Smooth muscle cell of bladder (primary cell): Measurements from ENCODE around the gene SIN3B. TPM values are rescaled to one million over a fixed set of nuclear protein-coding genes. Genes with fewer than 3 reads are reported as not detected.

Experiments
- total RNA-seq: library from RNA; depleted of rRNA; stranded (reverse); fragments of >200 nt; gene quantifications from 2 replicates; pipeline ENCODE4 v1.2.3, GENCODE V29; 2014

The SIN3B gene
- total RNA-seq = 15.4 and 22.1 TPM in 2 replicates

DNA sequence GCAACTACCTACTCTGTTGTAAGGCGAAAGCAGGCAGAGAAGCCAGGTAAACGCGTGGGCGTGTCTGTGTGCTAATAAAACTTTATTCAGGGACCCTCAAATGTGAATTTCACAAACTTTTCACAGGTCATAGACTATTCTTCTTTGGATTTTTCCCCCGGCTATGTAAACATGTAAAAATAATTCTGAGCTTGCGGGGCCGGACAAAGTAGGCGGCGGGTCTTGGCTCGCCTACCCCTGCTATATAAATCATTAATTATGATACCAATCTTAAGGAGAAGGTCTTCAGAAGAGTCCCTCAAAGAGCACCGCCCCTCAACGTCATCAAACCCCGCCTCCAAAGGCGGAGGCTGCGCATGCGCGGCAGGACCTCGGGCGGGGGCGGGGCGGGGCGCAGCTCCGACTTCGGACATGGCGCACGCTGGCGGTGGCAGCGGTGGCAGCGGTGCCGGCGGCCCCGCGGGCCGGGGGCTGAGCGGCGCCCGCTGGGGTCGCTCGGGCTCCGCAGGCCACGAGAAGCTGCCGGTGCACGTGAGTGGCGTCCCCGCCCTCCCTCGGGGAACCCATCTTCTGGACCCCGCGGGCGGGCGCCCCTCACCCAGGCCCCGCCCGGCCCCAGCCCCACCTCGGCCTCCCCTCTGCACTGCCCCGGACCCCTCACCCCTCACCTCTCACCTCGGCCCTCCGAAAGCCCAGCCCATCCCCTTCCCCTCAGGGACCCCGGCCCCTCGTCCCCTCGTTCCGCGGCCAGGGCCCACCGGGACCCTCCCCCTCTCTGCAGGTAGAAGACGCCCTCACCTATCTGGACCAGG, at the start of gene SIN3B:
SIN3B (plus strand) TSS at position 389 of the 812 bp plus-strand sequence; CDS start at position 412, 23 bp downstream.

GRCh38 chr19:16888629-16889365, 59.6 kb downstream of the SIN3B start, which contains the start of gene F2RL3:
Gene F2RL3, plus strand, starts transcription at chr19:16888999. Its CDS starts 191 bp downstream, at chr19:16889190.

Other genes starting within 250 kb of the SIN3B start
- gene MED26, start 201.2 kb upstream of the SIN3B start, total RNA-seq = 3.6 and 4.2 TPM in 2 replicates
- gene SMIM7, start 169.3 kb upstream of the SIN3B start, total RNA-seq = 52.8 and 59.4 TPM in 2 replicates
- gene TMEM38A, start 168.3 kb upstream of the SIN3B start, total RNA-seq = 1.4 and 1.9 TPM in 2 replicates
- under 0.01 TPM in 1 of 2 replicates, not detected in the other for gene NWD1, start 109.6 kb upstream of the SIN3B start, total RNA-seq
- gene F2RL3, start 59.6 kb downstream of the SIN3B start, total RNA-seq = under 0.01 and 0.18 TPM in 2 replicates
- 0.28 and 0.43 TPM in 2 replicates for gene CPAMD8, start 197.4 kb downstream of the SIN3B start, total RNA-seq
- gene HAUS8, start 246.1 kb downstream of the SIN3B start, total RNA-seq = 1.00 and 1.7 TPM in 2 replicates
- gene MYO9B, start 246.4 kb downstream of the SIN3B start, total RNA-seq = 36.6 and 45.3 TPM in 2 replicates